ENCODE measurements around the gene ATP5IF1.

- TF ChIP-seq YY1 (IDR thresholded peaks at IDR 0.05; ENCODE audit: insufficient read depth, insufficient read length) (no peak), ZNF274 (IDR thresholded peaks at IDR 0.05; ENCODE audit: low read depth, low read length) (no peak)
These were observed 5.9 kb upstream of the ATP5IF1 start for GRCh38 chr1:28229996-28230395.
